ENCODE data around the gene PLCL2.

PLCL2 gene

DNA sequence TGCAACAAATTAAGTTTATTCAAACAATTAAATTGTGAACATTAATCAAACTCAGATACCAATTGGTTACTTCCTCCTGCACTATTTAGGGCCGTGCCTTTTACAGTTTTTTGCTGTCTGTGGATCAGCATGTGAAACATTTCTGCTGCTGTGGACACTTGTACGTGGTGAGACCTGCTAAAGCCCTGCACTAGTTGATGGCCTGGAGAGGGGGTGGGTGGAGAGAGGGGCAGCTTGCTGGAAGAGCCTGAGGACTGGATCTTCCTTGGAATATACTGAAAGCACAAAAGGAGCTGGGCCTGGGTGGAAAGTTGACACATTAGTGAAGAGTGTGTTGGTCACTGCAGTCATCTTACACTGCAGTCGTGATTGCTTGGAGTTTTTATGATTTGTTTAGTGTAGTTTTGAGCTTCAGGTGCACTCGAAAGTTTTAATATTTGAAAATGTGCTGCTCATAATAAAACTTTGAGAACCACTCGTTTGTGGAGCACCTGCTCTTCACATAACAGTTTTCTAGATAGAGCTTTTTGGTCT, 11.4 kb downstream of the PLCL2 start:
- no peak for DNase-seq

DNA sequence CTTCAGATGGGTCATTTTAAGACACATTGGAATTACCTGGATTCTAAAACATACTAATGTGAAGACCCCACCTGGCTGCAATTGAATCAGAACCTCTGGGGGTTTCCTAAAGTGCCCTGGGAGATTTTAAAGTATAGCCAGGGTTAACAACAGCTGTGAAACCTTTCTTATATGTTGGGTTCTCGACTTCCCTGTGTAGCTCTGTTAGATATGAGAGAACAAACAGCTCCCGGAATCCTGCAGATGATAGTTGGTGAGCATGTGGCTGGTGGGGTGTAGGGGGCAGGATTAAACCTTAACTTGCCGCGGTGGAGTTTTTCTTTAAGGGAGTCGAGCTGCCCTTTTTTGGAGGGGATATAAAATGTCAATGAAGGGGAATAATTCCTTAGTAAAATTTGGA, 12.1 kb downstream of the PLCL2 start:
- DNase-seq, result no peak

DNA sequence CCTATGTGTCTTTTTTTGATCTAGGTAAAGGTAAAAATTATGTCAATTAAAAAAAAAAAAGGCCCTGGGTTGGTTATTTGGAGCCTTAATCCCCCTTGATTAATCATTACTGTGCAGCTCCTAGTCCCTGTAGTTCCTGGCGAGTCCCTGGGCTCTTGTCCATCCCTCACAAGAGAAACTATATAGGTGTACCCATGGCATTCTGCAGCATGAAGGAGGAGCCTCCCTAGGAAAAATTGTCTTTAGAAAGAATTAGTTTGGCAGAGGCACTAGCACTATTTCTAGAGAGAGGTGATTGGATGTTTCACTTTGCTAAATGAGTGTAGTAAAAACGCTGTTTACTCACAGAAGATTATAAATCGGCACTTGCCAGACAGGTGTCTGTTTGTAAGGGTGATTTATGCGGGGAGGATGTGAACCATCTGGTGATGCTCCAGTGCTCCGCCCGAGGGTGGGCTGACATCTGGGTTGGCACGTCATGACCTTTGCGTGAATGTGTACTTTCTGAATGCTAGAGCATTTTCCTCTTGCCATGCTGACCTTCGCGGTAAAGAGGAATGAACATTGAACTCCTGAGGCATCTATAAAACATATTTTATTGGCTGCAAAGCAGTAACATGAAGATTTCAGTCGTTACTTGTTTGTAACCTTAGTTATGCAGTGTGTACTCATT, 12.6 kb downstream of the PLCL2 start:
- DNase-seq, result no peak

DNA sequence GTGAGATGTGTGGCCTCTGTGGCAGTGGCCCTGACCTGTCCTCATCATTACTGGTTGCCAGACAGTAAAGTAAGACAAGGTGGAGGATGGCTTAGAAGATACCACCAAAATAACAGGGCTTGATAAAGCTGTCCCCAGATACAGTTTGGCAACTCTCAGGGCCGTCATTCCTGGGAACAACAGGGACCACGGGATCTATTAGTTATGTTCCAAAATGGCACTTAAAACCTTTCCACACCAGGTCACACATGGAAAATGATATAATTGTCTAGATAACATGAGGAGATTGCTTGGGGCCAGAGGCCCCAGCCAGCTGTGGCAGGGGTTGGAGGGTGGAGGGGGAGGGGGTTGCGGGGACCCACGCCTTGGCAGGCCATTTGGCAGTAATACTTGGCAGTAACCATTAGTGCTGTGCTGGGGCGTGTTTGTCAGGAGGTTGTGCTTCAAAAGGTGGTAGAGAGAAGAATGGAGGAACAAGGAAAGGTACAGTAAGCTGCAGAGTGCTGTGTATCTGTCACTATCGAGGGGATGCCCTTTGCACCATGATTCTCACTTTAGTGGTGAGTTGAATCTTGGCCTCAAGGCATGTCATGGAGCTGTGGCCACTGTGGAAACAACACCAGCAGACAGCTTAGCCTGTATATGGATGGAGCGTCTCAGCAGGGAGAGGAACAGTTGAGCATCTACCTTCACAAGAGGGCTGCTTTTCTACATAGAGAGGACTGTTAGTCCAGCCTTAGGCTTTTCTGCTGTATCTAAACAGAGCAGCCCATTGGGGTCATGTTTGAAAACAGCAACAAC, 14.0 kb downstream of the PLCL2 start:
- DNase-seq, result no peak

DNA sequence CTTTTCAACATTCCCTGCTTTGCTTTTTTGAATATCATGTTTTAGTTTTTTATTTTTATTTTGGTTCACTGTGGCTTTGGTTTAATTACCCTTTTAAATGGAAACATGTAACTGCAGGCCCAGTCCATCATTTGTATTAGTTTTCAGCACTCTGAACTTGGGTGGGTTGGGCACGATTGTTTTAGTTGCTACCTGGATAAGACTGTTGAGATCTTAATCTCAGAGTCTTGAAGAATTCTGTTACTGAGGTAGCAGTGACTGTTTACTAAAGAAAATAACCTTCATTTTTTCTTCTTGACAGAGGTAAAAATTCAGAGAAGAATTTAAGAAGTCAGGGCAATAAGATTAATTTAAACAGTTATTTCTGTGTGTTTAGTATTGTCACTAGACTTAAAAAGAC, 15.2 kb downstream of the PLCL2 start:
- no peak for DNase-seq

DNA sequence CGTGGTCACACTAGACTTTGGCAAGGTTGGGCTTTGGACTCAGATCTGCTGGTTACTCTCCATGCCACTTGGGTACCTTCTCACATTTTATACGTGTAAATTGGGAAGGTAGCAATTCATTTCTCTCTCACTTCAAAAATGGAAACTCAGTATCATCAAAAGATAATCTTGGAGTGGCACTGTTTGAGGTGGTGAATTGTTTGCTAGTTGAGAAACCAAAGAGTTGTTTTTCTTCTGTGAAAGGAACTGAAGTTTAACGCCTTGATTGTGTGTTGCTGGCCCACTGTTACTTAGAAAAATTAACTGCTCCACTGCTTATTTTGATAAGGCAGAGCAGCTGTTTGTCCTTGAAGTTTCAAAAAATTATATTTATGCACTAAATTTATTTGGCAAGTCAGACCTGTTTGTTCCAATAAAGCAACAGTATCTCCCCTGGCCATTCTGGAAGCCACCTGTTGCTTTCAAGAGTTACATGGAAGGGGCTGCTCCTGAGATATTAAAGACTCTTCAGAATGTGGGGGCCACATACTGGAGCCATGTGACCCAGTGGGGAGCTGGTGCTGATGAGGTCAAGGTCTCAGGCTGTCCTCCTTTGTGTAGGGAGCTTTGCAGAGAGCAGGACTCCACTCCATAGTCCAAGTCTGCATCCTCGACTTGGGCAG, 16.2 kb downstream of the PLCL2 start:
- no peak for DNase-seq

- DNase-seq, result no peak
Measured at GRCh38 chr3:16904423-16905417, 20.0 kb downstream of the PLCL2 start.

DNA sequence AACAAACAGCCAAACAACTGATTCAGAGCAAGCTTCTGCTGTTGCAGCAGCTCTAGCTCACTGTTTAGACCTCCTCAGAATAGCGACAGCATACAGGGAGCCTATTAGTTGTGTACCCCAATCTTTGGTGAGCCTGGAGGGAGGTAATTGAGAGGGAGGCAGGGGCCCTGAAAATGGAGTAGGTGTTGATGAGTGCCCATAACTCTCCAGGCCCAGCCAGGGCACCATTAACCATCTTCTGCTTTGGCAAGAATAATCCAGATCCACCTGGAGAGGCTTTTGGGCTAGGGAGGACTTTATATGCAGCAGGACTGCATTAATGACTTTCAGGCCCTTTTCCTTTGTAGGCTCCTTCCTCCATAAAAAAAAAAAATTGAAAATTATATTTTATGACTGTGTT, 20.9 kb downstream of the PLCL2 start:
- no peak for DNase-seq

DNA sequence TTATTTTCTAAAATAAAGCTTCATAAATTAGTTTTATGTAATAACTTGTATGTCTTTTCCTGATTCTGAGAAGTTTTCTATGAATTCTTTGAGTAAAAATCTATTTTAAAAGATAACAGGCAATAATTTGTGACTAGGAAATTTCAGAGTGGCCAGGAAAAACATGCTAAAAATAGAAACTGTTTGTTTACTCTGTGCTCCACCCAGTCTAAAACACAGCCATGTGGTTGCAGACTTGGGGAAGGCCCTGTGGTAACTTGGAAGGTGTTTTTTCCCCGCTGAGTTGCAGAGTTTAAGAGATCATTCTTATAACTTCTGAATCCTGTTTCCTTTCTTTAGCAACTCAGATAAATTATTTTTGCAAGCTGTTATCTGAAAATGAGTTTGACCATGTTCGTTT, 21.9 kb downstream of the PLCL2 start:
- no peak for DNase-seq

DNA sequence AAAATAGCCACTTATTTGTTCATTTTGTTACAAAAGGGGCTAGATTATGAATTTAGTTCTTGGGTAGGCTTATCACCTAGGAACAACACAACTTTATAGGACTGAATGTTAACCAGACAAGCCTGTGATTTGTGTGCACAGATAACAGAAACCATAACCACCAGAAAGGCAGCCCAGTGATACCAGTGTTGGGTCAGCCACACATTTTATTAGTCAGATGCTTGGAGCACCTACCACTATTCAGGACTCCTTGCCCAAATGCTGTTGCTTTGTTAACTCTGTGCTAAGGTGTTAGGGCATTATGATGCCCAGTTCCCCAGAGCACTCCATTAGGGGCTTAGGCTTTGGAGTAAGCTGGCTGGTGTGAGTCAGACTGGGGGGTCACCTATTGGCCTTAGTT, 22.5 kb downstream of the PLCL2 start:
- no peak for DNase-seq

- DNase-seq, result no peak
Measured at GRCh38 chr3:16908016-16908807, 23.5 kb downstream of the PLCL2 start.

GRCh38 chr3:16908896-16909295, 24.1 kb downstream of the PLCL2 start:
- no peak for DNase-seq

- DNase-seq, result no peak
Measured at GRCh38 chr3:16909802-16910201, 25.0 kb downstream of the PLCL2 start.

DNA sequence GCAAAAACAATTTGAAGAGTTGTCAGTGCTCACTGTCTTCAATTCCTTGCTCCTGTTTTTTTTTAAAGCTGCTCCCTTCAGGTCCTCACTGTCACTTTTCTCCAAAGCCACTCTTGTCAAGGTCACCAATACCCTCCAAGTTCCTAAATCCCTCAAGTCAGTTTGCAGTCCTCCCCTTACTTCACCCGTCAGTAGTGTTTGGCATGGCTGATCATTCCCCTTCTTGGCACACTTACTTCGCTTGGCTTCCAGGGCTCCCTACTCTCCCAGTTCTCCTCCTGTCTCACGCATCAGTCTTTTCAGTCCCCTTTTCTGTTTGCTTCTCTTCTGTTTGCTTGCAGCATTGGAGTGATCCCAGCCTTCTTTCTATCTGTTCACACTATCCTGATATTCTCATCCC, 25.5 kb downstream of the PLCL2 start:
- no peak for DNase-seq

GRCh38 chr3:16911916-16912315, 27.2 kb downstream of the PLCL2 start:
- no peak for DNase-seq

- DNase-seq, result no peak
Measured at GRCh38 chr3:16912400-16913263, 27.9 kb downstream of the PLCL2 start.

DNA sequence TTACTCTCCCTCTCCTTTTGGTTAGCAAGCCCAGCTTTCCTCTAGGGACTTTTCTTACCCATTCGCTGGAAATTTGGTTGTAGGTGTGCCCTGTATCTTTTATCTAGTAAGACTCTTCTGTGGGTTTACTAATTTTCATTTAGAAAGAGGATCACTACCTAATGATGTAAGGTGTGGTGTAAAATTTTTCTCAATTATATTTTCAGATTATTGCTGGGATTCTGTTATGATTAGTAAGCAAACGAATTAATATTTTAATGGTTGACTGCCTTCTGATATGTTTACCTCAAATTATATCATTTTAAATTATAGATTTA, 28.5 kb downstream of the PLCL2 start:
- no peak for DNase-seq

- no peak for DNase-seq
Measured at GRCh38 chr3:16916840-16917239, 32.1 kb downstream of the PLCL2 start.

DNA sequence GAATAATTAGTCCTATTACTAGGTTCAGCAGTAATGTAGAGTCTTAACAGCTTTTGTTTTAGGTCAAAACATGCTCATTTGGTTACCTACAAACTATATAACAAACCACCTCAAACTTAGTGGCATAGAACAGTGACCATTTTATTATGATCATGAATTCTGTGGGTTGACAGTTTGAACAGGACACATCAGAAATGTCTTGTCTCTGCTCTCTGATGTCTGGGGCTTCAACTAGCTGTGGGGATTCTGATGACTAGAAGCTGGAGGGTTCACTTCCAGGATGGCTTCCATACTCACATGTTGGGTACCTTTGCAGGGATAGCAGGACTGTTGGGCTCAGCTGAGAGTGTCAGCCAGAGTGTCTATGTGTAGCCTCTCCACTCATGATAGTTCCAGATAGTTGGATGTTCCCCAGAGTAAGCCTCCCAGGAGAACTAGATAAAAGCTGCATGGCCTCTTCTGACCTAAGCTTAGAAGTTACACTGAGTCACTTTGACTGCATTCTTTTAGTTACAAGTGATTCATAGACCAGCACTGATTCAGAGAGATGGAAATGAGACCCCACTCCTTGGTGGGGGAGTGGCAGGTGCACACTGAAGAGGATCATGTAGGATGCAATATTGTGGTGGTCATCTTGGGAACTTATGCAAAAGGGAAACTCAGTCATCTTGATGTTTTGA, 32.6 kb downstream of the PLCL2 start:
- DNase-seq, result no peak

DNA sequence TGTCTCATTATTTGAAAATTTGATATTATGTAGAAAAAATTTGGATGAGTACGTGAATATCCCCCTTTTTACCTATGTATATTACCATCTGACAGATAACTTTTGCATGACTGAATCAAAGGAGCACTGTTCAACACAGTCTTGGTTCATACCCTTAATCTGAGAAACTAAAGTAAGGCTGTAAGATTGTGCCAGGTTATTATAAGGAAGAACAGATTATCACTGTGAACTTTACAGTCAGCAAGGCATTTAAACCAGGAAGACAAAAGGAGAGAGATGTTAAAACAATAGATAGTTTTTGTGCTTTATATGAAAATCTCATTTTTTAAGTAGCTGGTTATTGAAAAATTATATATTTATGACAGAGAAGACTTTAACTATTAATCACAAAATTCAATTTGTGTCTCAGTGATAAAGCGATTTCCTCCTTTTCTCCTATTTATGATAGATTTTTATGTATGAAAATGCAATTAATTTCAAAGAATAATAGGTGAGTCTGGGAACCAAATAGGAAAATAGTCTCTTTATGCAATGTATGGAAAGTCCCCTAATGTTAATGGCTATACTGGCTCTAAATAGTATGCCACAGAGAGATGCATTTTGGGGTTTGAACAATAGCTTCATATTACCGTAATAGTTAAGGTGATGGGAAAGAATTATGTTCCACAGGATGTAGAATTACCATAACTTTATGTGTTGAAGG, 33.4 kb downstream of the PLCL2 start:
- DNase-seq, result no peak
